Psoas muscle (tissue), 8 donors: Measurements from ENCODE around the gene PEPD. TPM values are rescaled to one million over a fixed set of nuclear protein-coding genes. Genes with fewer than 3 reads are reported as not detected.

ENCODE experiments used
- ATAC-seq, 4 donors: fragments of 200-7000 bp; cut with Tn5 transposase; one replicate each; pipeline ENCODE4 v1.9.1; 2020; ENCODE audit warnings: moderate library complexity in 3 of 4, mild to moderate bottlenecking in 2 of 4
- DNase-seq, 2 donors: peaks; one replicate each; pipeline ENCODE4 v3.0.0-alpha.2; 2020
- H3K27ac ChIP-seq: fragments of 200-600 bp; one replicate; pipeline ENCODE4 v1.8.0; 2022
- H3K27me3 ChIP-seq, 3 donors: fragments of 200-600 bp in 1 of 3; one replicate each; pipeline versions ENCODE4 v1.6.1 to v1.8.0; 2013 to 2022; ENCODE audit warnings: low read length in 2 of 3, mild to moderate bottlenecking in 2 of 3, moderate library complexity in 1 of 3; ENCODE audit not compliant: insufficient read depth in 3 of 3
- H3K36me3 ChIP-seq, 2 donors: fragments of 200-600 bp in 1 of 2; one replicate each; pipeline versions ENCODE4 v1.6.1 to v1.8.0; 2013 to 2022; ENCODE audit warnings: low read depth in 1 of 2, mild to moderate bottlenecking in 1 of 2, moderate library complexity in 1 of 2; ENCODE audit not compliant: insufficient read depth in 1 of 2
- H3K4me1 ChIP-seq: fragments of 200-600 bp; one replicate; pipeline ENCODE4 v1.8.0; 2022
- H3K4me3 ChIP-seq: fragments of 200-600 bp; one replicate; pipeline ENCODE4 v1.8.0; 2022; ENCODE audit warnings: mild to moderate bottlenecking
- H3K9me3 ChIP-seq: fragments of 200-600 bp; one replicate; pipeline ENCODE4 v1.8.0; 2022
- CTCF ChIP-seq: fragments of 200-600 bp; IDR thresholded peaks from one replicate; pipeline ENCODE4 v1.8.0; 2022; ENCODE audit warnings: antibody characterized with exemption
- WGBS, 3 donors: extraction: QIAGEN DNeasy Blood & Tissue Kit; methylation state at CpG; one replicate each; pipeline versions ENCODE4 v1.1.6 to v1.1.7; 2013; 5-methylcytosine and 5-hydroxymethylcytosine counted together
- intact Hi-C, 2 donors: fragments of 100-400 bp; cut with DNase I; formaldehyde crosslinking; loops; one replicate each; pipeline versions ENCODE4 v1.11.0 to v1.14.2; 2022
- polyA plus RNA-seq, 3 donors: library from polyadenylated mRNA; stranded (reverse); fragments of 200-250 nt; gene quantifications; one replicate each; pipeline ENCODE4 v1.2.3, GENCODE V29; 2013
- total RNA-seq, 4 donors: library from RNA; stranded (reverse); fragmentation: NEBNext Ultra II Directional in 2 of 4; extraction: Animal tissue kit (Norgen Biotek cat#: 25700) in 2 of 4; gene quantifications; one replicate each; pipeline versions ENCODE4 v1.2.1 to v1.2.4, GENCODE V29; 2021 to 2023
- donor health status: healthy with polysubstance abuse.
- donor health status: DM: no; HTN: no; CAD: no; lungs with moderate emphysema.
- donor health status: Bipolar disorder and iron deficiency.
- donor health status: healthy.
- donor health status: DM: yes; HTN: yes; CAD: no.
- donor health status: DM: no; HTN: no; CAD: no.
- donor health status: DM: no; HTN: no; CAD: no.
- donor health status: DM: yes; HTN: yes; CAD: no.

Gene PEPD
- total and polyA plus RNA-seq, 7 donors: 26.3 to 40.2 (median 35.1) TPM

GRCh38 chr19:33497131-33497777 lies 24.3 kb downstream of the PEPD start:
- intact Hi-C loops: no loop called here
- no peaks in the 10 kb centered on the region for H3K4me1 ChIP-seq
- peaks cover 0 to 38% of the 10 kb centered on the region in 2 donors for H3K36me3 ChIP-seq
- no peak overlapping the region for H3K27ac ChIP-seq
- no peaks in the 10 kb centered on the region for H3K27me3 ChIP-seq
- no peak for ATAC-seq
- no peak for DNase-seq
- no peak for TF ChIP-seq CTCF
- no peak overlapping the region for H3K4me3 ChIP-seq
- H3K9me3 ChIP-seq: no peaks in the 10 kb centered on the region
- 88 to 90% (median 89%) methylated on average over 15 of the region's 15 CpGs for WGBS, 3 donors

- DNase-seq (no peak), ATAC-seq (no peak)
- intact Hi-C loops: no loop called here
- H3K36me3 ChIP-seq: peaks cover 0 to 38% of the 10 kb centered on the region in 2 donors
- TF ChIP-seq CTCF: no peak
- WGBS, 3 donors: 82 to 86% (median 83%) methylated on average over 29 of the region's 29 CpGs
- H3K4me1 ChIP-seq: no peaks in the 10 kb centered on the region
- H3K4me3 ChIP-seq: no peak overlapping the region
- H3K27ac ChIP-seq: no peak overlapping the region
- no peaks in the 10 kb centered on the region for H3K9me3 ChIP-seq
- H3K27me3 ChIP-seq: no peaks in the 10 kb centered on the region
These were observed 25.3 kb downstream of the PEPD start for GRCh38 chr19:33496038-33496895.

- intact Hi-C loops: no loop called here
- WGBS, 3 donors: 93 to 94% (median 94%) methylated on average over 14 of the region's 14 CpGs
- DNase-seq: no peak
These were observed 28.0 kb downstream of the PEPD start for GRCh38 chr19:33493401-33494275.

GRCh38 chr19:33492951-33493350 lies 28.6 kb downstream of the PEPD start:
- TF ChIP-seq CTCF: no peak
- 87 to 92% (median 88%) methylated on average over 8 of the region's 8 CpGs for WGBS, 3 donors
- Histone ChIP-seq H3K9me3 (no peaks in the 10 kb centered on the region), H3K27me3 (no peaks in the 10 kb centered on the region), H3K4me1 (no peaks in the 10 kb centered on the region), H3K27ac (no peak overlapping the region), H3K36me3 (peaks cover 0 to 13% of the 10 kb centered on the region in 2 donors), H3K4me3 (no peak overlapping the region)
- intact Hi-C loops: no loop called here
- ATAC-seq (no peak), DNase-seq (no peak)

More at GRCh38 chr19:33493401-33494275, 28.0 kb downstream of the PEPD start:
- Histone ChIP-seq H3K4me3 (no peak overlapping the region), H3K36me3 (peaks cover 0 to 15% of the 10 kb centered on the region in 2 donors), H3K4me1 (no peaks in the 10 kb centered on the region), H3K9me3 (no peaks in the 10 kb centered on the region), H3K27ac (no peak overlapping the region), H3K27me3 (no peaks in the 10 kb centered on the region)
- no peak for TF ChIP-seq CTCF
- no peak for ATAC-seq
